GM13976 (cell line): Measurements from ENCODE around the gene DISP3.

Experiments
- DNase-seq: peaks from one replicate; pipeline ENCODE4 v3.0.0; 2012; ENCODE audit warnings: low spot score
- in situ Hi-C: fragments of 300-500 bp; cut with MboI; formaldehyde crosslinking; loops from one replicate; pipeline ENCODE4 v1.12.0; 2022; ENCODE audit warnings: low sequenced_read_pairs, mixed read lengths, inconsistent platforms; ENCODE audit not compliant: unreplicated experiment
- TF ChIP-seq, protein P1 (sequence below): IDR thresholded peaks from 2 replicates; pipeline ENCODE4 v1.5.1; 2012; ENCODE audit warnings: borderline replicate concordance, mild to moderate bottlenecking; ENCODE audit not compliant: insufficient read depth; ENCODE audit errors: extremely low read depth, missing control alignments, control extremely low read depth

DISP3 gene

DNA sequence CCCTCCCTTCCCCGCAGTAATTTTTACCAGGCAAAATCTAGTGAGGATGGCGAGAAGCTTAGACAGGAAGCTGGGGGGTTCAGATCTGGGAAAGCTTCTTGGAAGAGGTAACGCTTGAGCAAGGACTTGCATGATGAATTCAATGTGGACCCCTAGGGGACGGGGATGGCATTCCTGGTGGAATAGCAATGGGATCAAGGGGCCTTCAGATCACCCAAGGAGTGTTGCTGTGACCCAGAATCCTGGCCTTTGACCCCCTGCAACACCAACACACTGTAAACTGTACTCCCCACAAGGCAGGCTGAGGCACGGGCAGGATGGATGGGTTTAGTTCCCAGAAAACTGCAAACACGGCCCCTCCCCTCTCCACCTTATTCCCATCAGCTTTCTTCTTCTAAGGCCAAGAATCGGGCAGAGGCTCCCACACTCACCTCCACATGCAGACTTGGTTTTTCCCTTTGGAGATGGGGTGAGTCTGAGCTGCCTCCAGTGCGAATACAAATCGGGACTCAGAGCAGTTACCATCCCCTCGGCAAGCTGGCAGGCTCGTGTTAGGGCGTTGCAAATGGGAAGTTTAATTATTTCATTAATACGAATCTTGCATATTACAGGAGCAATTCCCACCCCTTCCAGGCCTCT lies 20.1 kb downstream of the DISP3 start:
- TF ChIP-seq, protein P1, sequence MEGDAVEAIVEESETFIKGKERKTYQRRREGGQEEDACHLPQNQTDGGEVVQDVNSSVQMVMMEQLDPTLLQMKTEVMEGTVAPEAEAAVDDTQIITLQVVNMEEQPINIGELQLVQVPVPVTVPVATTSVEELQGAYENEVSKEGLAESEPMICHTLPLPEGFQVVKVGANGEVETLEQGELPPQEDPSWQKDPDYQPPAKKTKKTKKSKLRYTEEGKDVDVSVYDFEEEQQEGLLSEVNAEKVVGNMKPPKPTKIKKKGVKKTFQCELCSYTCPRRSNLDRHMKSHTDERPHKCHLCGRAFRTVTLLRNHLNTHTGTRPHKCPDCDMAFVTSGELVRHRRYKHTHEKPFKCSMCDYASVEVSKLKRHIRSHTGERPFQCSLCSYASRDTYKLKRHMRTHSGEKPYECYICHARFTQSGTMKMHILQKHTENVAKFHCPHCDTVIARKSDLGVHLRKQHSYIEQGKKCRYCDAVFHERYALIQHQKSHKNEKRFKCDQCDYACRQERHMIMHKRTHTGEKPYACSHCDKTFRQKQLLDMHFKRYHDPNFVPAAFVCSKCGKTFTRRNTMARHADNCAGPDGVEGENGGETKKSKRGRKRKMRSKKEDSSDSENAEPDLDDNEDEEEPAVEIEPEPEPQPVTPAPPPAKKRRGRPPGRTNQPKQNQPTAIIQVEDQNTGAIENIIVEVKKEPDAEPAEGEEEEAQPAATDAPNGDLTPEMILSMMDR = no peak
- DNase-seq = no peak
- in situ Hi-C loops = no loop called here

DNA sequence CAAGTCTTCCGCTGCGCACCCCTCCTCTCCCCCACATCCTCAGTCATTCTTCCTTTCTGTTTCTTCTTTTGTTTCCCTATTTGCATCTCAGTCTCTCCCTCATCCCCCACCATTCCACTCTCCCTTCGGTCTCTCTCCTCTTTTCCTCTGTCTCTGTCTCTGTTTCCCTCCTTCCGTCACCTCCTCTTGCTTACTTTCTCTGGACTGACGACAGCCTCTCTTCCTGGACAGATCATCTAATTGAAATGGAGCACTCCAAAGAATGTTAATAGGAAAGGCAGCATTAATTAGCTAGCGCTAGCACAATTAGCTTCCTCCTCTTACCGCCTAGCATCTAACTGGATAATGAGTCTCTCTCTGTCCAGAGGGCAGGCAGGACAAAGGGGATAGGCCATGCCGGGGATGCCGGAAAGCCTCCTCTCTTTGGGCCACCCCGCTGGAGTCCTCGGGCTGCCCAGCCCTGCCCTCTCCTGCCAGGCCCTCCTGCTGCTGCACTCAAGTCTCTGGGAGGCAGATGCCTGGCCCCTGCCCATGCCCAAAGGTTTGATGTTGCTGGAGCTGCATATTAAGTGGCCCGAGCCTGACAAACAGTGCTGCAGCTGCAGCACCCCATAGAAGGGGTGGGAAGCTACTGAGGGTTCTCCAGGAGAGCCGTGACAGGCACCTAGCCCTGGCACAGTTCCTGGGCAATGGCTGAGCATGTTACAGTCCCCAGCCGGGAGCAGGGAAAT lies 20.8 kb downstream of the DISP3 start:
- DNase-seq = no peak
- in situ Hi-C loops = no loop called here
- TF ChIP-seq, protein P1 = no peak

DNA sequence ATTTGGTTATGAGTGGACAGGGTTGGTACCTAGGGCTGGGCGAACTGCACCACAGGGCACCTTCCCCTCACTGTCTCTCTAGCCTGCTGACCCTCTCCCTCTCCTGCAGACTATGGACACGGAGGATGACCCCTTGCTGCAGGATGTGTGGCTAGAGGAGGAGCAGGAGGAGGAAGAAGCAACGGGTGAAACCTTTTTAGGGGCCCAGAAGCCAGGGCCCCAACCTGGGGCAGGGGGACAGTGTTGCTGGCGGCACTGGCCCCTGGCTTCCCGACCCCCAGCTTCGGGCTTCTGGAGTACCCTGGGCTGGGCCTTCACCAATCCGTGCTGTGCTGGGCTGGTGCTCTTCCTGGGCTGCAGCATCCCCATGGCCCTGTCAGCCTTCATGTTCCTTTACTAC lies 21.9 kb downstream of the DISP3 start:
- in situ Hi-C loops = no loop called here
- TF ChIP-seq, protein P1 = no peak

DNA sequence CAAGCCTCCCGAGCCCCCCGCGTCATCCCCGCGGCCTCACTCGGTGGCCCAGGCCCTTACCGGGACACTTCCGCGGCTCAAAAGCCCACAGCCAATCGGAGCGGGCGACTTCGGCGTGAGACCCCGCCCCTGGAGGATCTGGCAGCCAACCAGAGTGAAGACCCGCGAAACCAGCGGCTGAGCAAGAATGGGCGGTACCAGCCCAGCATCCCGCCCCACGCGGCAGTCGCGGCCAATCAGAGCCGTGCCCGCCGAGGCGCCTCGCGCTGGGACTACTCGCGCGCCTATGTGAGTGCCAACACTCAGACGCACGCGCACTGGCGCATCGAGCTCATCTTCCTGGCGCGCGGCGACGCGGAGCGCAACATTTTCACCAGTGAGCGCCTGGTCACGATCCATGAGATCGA lies 22.5 kb downstream of the DISP3 start:
- no peak for DNase-seq
- in situ Hi-C loops = no loop called here
- TF ChIP-seq, protein P1 = no peak

More for the DNA sequence above, 21.9 kb downstream of the DISP3 start:
- no peak for DNase-seq

DNA sequence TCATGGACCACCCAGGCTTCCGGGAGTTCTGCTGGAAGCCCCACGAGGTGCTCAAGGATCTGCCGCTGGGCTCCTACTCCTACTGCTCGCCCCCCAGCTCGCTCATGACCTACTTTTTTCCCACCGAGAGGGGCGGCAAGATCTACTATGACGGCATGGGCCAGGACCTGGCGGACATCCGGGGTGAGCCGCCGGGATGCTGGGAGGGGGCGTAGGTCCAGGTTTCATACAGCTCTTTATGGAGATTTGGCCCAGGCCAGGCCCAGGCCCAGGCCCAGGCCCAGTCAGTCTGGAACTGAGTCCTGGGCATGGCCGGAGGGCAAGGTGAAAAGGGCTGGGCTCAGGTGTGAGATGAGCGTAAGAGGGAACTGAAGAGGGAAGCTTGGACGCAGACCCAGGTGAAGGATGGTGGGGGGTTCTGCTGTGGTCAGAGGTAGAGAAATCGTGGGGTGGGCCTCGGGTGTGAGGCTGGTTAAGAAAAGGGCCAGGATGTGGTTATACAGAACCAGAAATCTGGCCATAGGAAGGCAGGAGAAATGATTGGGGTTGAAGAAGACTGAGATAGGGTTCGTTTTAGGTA lies 23.0 kb downstream of the DISP3 start:
- TF ChIP-seq, protein P1 = no peak
- no peak for DNase-seq

DNA sequence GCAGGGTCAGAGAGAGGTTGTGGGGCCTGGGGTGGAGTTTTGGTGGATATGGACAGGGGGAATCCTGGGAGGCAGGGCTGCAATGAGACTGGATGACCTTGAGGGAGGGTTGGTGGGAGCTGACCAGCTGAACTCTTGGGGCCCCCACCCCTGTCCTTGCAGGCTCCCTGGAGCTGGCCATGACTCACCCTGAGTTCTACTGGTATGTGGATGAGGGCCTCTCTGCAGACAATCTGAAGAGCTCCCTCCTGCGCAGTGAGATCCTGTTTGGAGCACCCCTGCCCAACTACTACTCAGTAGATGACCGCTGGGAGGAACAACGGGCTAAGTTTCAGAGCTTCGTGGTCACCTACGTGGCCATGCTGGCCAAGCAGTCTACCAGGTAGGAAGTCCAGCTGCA lies 23.6 kb downstream of the DISP3 start:
- no peak for DNase-seq
- TF ChIP-seq, protein P1 = no peak
- in situ Hi-C loops = no loop called here

More for the DNA sequence above, 23.0 kb downstream of the DISP3 start:
- in situ Hi-C loops = no loop called here
